Measurements from ENCODE around the gene STK16.

The STK16 gene

DNA sequence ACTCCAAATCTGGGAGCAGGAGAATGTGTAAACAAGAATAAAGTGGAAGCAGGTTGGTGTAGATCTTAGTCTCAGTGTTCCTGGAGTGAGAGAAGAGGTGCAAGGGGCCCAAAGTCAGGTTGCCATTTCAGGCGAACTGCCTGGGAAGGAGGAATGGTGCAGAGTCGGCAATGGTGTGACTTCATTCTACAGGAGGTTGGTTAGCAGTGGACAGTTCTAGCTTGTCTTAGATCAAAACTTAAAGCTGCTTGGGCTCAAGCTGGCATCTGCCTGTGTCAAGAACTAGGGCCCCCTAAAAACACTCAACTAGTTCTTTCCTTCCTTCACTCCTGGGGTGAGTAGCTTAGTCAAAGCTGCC is 3.5 kb downstream of the STK16 start:
- TF ChIP-seq EZH2phosphoT487 (IDR thresholded peaks at IDR 0.05; ENCODE audit: low read depth), result no peak
- TF ChIP-seq, protein P1, sequence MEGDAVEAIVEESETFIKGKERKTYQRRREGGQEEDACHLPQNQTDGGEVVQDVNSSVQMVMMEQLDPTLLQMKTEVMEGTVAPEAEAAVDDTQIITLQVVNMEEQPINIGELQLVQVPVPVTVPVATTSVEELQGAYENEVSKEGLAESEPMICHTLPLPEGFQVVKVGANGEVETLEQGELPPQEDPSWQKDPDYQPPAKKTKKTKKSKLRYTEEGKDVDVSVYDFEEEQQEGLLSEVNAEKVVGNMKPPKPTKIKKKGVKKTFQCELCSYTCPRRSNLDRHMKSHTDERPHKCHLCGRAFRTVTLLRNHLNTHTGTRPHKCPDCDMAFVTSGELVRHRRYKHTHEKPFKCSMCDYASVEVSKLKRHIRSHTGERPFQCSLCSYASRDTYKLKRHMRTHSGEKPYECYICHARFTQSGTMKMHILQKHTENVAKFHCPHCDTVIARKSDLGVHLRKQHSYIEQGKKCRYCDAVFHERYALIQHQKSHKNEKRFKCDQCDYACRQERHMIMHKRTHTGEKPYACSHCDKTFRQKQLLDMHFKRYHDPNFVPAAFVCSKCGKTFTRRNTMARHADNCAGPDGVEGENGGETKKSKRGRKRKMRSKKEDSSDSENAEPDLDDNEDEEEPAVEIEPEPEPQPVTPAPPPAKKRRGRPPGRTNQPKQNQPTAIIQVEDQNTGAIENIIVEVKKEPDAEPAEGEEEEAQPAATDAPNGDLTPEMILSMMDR (IDR thresholded peaks at IDR 0.05; ENCODE audit: low read depth, low read length), result no peak
- H3K79me2 ChIP-seq (ENCODE audit: low read length), result peaks cover 38% of the 10 kb centered on the region
- H3K27ac ChIP-seq (ENCODE audit: low read length), result peak overlapping the region; percentile 94
- no peaks in the 10 kb centered on the region for H4K20me1 ChIP-seq (ENCODE audit: insufficient read depth, low read length)
- peak overlapping the region; percentile 62; the same call in 1 of the 2 replicates for H3K9ac ChIP-seq (ENCODE audit: low read length)
- H3K4me3 ChIP-seq (ENCODE audit: low read length), result peak overlapping the region; percentile 70
- H3K27me3 ChIP-seq (ENCODE audit: low read depth, low read length), result no peaks in the 10 kb centered on the region
- peaks cover 46% of the 10 kb centered on the region for H3K4me1 ChIP-seq (ENCODE audit: low read length)
- peak overlapping the region; percentile 94 for H3K4me2 ChIP-seq (ENCODE audit: low read length)
- peaks cover 18% of the 10 kb centered on the region for H3K36me3 ChIP-seq (replicated peaks; ENCODE audit: low read depth, low read length)
- no peak overlapping the region for H2AFZ ChIP-seq (ENCODE audit: low read depth, low read length)
- no peaks in the 10 kb centered on the region for H3K9me3 ChIP-seq (ENCODE audit: insufficient read depth, low read length)

- H3K36me3 ChIP-seq (replicated peaks; ENCODE audit: low read depth, low read length), result peaks cover 18% of the 10 kb centered on the region
- peak overlapping the region; percentile 94 for H3K4me2 ChIP-seq (ENCODE audit: low read length)
- no peaks in the 10 kb centered on the region for H3K27me3 ChIP-seq (ENCODE audit: low read depth, low read length)
- H3K79me2 ChIP-seq (ENCODE audit: low read length), result peaks cover 38% of the 10 kb centered on the region
- no peak overlapping the region for H2AFZ ChIP-seq (ENCODE audit: low read depth, low read length)
- H3K9ac ChIP-seq (ENCODE audit: low read length), result peak overlapping the region; percentile 62
- peaks cover 44% of the 10 kb centered on the region for H3K4me1 ChIP-seq (ENCODE audit: low read length)
- TF ChIP-seq, protein P1 (IDR thresholded peaks at IDR 0.05; ENCODE audit: low read depth, low read length), result no peak
- TF ChIP-seq EZH2phosphoT487 (IDR thresholded peaks at IDR 0.05; ENCODE audit: low read depth), result no peak
- peak overlapping the region; percentile 70 for H3K4me3 ChIP-seq (ENCODE audit: low read length)
- H3K9me3 ChIP-seq (ENCODE audit: insufficient read depth, low read length), result no peaks in the 10 kb centered on the region
- no peaks in the 10 kb centered on the region for H4K20me1 ChIP-seq (ENCODE audit: insufficient read depth, low read length)
- H3K27ac ChIP-seq (ENCODE audit: low read length), result peak overlapping the region; percentile 94
Observed at GRCh38 chr2:219249203-219249980, 4.1 kb downstream of the STK16 start.

GRCh38 chr2:219250049-219250781 is 4.9 kb downstream of the STK16 start:
- peak overlapping the region; percentile 62 for H3K9ac ChIP-seq (ENCODE audit: low read length)
- no peak overlapping the region for H2AFZ ChIP-seq (ENCODE audit: low read depth, low read length)
- H3K27ac ChIP-seq (ENCODE audit: low read length), result peak overlapping the region; percentile 94

More at GRCh38 chr2:219250049-219250781, 4.9 kb downstream of the STK16 start:
- no peaks in the 10 kb centered on the region for H3K27me3 ChIP-seq (ENCODE audit: low read depth, low read length)
- peaks cover 38% of the 10 kb centered on the region for H3K79me2 ChIP-seq (ENCODE audit: low read length)
- no peaks in the 10 kb centered on the region for H3K9me3 ChIP-seq (ENCODE audit: insufficient read depth, low read length)
- 0 out of 2 replicates have a peak overlapping the region, but pooled peaks have one; percentile 70 for H3K4me3 ChIP-seq (ENCODE audit: low read length)
- peaks cover 45% of the 10 kb centered on the region for H3K4me1 ChIP-seq (ENCODE audit: low read length)
- peak overlapping the region; percentile 94 for H3K4me2 ChIP-seq (ENCODE audit: low read length)
- TF ChIP-seq EZH2phosphoT487 (IDR thresholded peaks at IDR 0.05; ENCODE audit: low read depth), result no peak
- TF ChIP-seq, protein P1 (IDR thresholded peaks at IDR 0.05; ENCODE audit: low read depth, low read length), result no peak
- H4K20me1 ChIP-seq (ENCODE audit: insufficient read depth, low read length), result no peaks in the 10 kb centered on the region
- H3K36me3 ChIP-seq (replicated peaks; ENCODE audit: low read depth, low read length), result peaks cover 18% of the 10 kb centered on the region
